H54 (cell line): ENCODE results near the gene ST6GAL1.
"Not testable (repeated sequence)": the region's sequence is repeated elsewhere in the genome, so short reads cannot be mapped to it uniquely, and the experiment has no call there.

Experiments used
- DNase-seq: peaks from one replicate; pipeline ENCODE4 v3.0.0; 2011; ENCODE audit warnings: low spot score, mixed read lengths; ENCODE audit not compliant: insufficient read length
- FAIRE-seq: peaks from 3 replicates; lab custom pipeline; 2011; peaks lifted over from hg19 to GRCh38; lab: Jason Lieb, UNC
- POLR2A ChIP-seq: IDR thresholded peaks from 2 replicates; pipeline ENCODE4 v1.6.1; 2011; ENCODE audit warnings: low read depth, mild to moderate bottlenecking, low read length

Gene ST6GAL1

DNA sequence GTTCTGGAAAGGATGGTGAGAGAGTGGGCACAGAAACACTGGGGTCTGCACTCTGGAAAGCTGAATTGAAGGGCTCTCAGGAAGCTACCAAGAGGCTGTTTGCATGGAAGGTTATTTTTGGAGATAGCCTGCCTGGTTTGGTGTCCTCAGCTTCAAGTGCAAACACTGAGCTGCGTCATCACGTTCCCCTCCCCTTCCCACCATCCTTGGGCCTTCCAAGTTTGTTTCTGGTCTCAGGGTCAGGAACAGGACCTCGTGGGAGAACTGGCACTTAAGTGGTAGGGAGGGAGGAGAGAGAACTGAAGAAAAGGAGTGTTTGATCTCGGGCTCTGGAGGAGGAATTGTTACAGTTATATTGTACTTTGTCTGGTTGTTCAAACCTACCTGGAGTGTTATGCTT, 10.6 kb downstream of the ST6GAL1 start:
- no peak for DNase-seq
- TF ChIP-seq POLR2A: no peak
- FAIRE-seq: no peak

DNA sequence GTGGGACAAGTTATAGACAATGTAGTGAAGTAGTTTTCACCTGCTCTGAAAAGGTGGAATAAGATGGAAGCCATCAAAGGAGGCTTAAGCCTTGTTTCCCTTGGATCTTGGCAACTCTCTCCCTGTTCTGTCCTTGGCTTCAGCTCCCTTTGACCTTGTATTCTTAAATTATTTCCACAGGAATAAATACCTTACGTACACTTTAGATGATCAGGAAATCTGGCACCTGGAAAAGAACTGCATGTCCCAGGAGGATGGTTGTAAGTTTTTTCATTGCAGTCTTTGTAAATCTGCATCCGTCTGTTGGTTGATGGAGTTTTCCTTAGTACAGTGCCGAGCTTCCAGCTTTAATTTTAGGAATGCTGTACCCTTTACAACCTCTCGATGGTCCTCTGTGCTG, 11.8 kb downstream of the ST6GAL1 start:
- TF ChIP-seq POLR2A: no peak
- FAIRE-seq (no peak), DNase-seq (no peak)

GRCh38 chr3:186945255-186945823, 15.0 kb downstream of the ST6GAL1 start:
- FAIRE-seq: no peak
- DNase-seq: no peak
- TF ChIP-seq POLR2A: no peak

DNA sequence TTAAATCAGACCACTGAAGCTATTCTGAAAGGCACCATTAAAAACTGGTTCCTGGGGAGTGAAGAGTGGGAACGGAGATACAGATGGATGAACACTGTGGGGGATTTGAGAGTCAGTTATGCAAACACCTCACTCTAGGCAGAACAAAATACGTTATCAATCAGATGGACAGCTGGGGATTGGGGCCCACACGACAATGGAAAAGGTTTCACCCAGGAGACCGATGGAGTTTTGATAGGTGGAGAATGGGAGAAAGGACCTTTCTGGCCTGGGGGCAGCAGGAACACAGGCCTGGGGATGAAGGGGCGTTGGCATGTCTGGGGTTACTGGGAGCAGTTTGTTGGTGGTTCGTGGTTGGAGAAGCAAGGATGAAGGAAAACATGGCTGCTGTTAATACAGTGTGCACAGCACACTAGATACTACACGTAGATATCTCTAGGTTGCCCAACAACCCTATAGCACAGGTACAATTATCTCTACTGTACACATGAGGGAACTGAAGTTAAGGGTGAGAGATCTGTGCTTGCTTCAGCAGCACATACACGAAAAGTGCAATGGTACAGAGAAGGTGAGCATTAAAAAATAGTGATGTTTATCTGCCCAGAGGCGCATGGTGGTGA, 16.5 kb downstream of the ST6GAL1 start:
- no peak for FAIRE-seq
- no peak for TF ChIP-seq POLR2A
- no peak for DNase-seq

DNA sequence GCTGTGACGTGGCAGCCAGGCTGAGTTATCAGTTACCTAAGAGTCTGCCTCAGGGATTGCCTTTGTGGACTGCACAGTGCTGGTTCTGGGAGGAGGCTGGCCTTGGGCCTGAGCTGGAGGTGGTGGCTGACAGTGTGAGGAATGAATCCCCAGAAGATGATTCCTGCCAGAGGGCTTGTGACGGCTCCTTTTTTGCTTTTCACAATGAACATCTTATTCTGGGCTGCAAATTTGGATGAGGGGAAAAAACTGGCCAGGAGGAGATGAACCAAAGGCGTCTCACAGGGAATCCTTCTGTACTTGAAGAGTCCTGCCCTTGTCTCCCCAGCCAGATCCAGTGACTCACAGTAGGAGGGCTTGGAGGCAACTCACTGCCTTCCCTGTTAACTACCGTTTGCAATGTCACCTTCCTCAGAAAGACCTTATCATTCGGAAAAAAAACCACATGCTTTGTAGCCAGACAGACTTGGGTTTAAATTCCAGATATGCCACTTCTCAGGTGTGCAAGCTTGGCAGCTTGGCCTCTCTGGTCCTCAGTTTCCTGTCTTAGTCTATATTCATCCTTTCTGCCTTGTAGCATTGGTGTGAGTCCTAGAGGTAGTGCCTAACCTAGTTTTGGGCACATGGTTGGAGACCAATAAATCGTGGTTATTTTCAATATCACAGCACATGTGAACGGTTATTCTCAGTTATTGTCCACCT, 19.1 kb downstream of the ST6GAL1 start:
- DNase-seq: no peak
- FAIRE-seq: peak; percentile 43
- no peak for TF ChIP-seq POLR2A

DNA sequence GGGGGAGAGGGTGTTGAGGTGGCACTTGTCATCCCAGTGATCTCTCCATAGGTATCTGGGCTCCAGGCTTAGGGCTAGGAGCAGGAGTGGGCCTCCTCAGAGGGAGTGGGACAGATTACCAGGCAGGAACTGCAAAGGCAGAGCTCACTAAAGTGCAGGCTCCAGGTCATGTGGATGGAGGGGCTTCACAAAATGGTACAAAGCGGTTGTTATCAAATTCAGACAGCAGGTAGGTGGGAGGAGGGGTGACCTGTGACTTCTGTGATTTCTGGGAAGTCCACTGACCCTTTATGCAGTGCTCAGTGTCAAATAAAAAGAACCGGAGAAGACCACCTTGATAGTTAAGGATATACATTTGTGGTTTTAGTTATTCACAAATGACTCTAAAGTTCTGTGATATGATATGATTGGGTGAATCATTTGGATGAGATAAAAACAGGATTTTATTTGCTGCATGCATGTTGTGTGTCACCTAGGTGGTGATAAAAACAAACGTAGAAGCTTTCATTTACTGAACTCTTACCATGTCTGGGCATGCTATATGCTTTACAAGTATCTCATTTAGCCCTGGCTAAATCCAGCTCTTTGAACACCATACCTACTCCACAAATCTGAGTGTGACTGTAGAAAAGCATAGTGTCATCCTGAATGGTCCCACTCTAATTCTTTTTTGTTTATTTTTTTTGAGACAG, 20.2 kb downstream of the ST6GAL1 start:
- no peak for DNase-seq
- no peak for FAIRE-seq
- TF ChIP-seq POLR2A: no peak

GRCh38 chr3:186951640-186952552, 21.6 kb downstream of the ST6GAL1 start:
- FAIRE-seq (no peak), DNase-seq (no peak)
- no peak for TF ChIP-seq POLR2A

DNA sequence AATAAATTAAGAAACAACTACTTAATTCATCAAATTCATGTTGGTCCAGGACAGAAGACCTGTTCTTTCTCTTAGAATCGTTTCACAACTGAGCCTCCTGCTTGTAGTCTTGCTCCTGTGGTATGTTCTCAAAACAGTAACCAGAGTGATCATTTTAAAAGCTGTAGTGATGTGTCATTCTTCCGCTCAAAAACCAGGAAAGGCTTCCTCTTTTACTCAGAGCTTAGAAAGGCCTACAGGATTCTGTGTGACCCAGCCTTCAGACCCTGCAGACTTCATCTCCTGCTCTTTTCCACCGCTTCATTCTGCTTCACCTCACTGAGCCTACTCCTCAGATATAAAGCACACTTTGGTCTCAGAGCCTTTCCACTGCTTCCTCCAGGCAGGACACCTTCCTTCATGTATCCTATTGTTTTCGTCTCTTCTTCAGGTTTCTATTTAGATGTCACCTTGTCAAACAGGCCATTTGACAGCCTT, 22.7 kb downstream of the ST6GAL1 start:
- no peak for TF ChIP-seq POLR2A
- peak; percentile 78 for FAIRE-seq
- peak; percentile 30 for DNase-seq

DNA sequence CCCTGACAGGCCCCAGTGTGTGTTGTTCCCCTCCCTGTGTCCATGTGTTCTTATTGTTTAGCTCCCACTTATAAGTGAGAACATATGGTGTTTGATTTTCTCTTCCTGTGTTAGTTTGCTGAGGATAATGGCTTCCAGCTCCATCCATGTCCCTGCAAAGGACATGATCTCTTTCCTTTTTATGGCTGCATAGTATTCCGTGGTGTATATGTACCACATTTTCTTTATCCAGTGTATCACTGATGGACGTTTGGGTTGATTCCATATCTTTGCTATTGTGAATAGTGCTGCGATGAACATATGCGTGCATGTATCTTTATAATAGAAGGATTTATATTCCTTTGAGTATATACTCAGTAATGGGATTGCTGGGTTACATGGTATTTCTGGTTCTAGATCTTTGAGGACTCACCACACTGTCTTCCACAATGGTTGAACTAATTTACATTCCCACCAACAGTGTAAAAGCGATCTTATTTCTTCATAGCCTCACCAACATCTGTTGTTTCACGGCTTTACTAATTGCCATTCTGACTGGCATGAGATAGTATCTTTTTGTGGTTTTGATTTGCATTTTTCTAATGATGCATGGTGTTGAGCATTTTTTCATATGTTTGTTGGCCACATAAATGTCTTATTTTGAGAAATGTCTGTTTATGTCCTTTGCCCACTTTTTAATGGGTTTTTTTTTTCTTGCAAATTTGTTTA, 23.8 kb downstream of the ST6GAL1 start:
- not testable (repeated sequence) for FAIRE-seq, DNase-seq

DNA sequence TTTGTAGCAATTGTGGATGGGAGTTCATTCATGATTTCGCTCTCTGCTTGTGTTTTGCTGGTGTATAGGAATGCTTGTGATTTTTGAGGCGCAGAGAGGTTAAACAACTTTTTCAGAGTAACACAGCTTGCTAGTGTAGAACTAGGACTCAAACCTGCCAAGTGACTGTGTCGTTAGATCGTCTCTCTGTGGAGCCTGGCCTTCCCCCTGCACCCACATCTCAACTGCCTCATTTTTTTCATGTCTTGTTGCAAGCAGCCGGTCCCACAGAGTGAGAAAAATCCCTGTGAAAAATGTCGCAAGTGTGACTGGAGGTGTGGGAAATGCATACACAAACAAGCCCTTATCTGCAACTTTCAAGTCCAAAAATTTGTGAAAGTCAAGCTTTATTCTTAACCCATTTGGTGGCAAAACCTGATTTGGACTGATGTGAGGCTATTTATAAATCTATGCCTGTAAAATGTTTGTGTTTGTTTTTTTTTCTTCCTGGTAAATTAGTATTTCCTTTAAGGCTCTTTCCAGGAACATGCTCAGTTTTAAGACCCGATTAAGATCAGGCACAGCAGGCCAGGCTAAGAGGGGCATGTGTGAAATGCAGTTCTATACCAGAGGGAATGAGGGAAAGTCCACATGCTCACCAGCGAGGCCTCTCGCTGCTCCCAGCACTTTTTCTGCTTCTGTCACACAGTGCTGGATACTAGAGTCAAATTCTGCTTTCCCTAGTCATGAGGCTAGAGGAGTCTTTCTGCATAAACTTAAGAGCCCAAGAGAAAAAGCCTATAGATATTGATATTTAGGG, 25.8 kb downstream of the ST6GAL1 start:
- FAIRE-seq: peak; percentile 64
- TF ChIP-seq POLR2A: no peak
- no peak for DNase-seq

- FAIRE-seq: no peak
- no peak for DNase-seq
Measured at GRCh38 chr3:186959029-186959624, 28.8 kb downstream of the ST6GAL1 start.

More at GRCh38 chr3:186959029-186959624, 28.8 kb downstream of the ST6GAL1 start:
- TF ChIP-seq POLR2A: no peak
